ENCODE measurements around the gene ARL5B. TPM values are rescaled to one million over a fixed set of nuclear protein-coding genes. Genes with fewer than 3 reads are reported as not detected.
A peak's percentile ranks its signal among the peaks of the same experiment; 100 is the strongest.

Gene ARL5B
- total RNA-seq, 1 donor from 2014 or later, result 36.7 TPM

DNA sequence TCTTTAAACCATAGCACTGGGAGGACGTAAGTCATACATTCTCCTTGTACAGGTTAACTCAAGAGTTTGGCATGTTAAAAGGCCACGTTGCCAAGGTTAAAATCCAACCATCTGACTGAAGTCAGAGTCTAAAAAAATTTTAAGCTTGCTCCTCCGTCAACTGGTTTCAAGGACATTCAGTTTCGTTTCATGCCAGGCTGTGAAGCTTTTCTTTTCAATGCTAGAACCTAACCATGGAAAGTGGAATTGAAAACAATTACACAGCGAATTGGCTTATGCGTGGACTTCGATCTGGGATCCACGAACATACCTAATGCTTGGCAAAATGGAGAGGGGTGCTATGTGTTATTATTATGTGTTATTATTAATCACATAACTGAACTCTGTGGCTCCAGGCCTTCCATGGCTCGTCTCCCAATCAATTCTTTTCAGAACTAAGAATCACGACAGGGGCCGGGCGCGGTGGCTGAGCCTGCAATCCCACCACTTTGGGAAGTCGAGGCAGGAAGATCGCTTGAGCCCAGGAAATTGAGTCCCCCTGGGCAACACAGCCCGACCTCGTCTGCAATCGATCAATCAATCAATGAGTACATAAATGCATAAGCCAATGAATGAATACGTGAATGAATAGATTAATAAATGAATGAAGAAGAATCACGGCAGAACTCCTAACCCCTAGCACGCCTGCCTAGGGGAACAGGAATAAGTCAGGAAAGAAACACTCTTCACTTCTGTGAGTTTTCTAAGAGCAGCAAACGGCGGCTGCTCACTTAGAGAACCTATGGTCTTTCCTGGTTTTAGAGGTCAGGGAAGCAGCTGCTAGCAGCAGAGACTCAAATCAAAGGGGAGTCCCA, 733 bp upstream of the ARL5B start:
- Histone ChIP-seq H3K36me3 (ENCODE audit: insufficient read depth, low read length) (no peaks in the 10 kb centered on the region), H4K20me1 (ENCODE audit: insufficient read depth, low read length) (peaks cover 20% of the 10 kb centered on the region), H3K27me3 (ENCODE audit: insufficient read depth, low read length) (no peaks in the 10 kb centered on the region), H3K4me3 (ENCODE audit: insufficient read depth, low read depth, low read length) (peak overlapping the region; percentile 93), H3K27ac (ENCODE audit: low read depth, low read length) (peak overlapping the region; percentile 95), H2AFZ (ENCODE audit: low read depth, low read length) (peak overlapping the region; percentile 31), H3K4me2 (ENCODE audit: low read length) (peak overlapping the region; percentile 90), H3K9me3 (ENCODE audit: insufficient read depth, low read depth, low read length) (no peaks in the 10 kb centered on the region), H3K4me1 (ENCODE audit: insufficient read depth, low read length) (peaks cover 9% of the 10 kb centered on the region), H3K9ac (ENCODE audit: low read length) (peak overlapping the region; percentile 99), H3K79me2 (ENCODE audit: insufficient read depth, low read length) (peaks cover 47% of the 10 kb centered on the region)
- peak; percentile 71 for DNase-seq (ENCODE audit: low read depth)
- Mint-ChIP-seq H3K4me3 (ENCODE audit: unreplicated experiment) (peak overlapping the region; percentile 98), H3K27me3 (ENCODE audit: low read depth, unreplicated experiment) (no peaks in the 10 kb centered on the region), H3K4me1 (ENCODE audit: low read depth, unreplicated experiment) (peaks cover 9% of the 10 kb centered on the region), H3K36me3 (ENCODE audit: low read depth, unreplicated experiment) (peaks cover 2% of the 10 kb centered on the region), H3K27ac (ENCODE audit: unreplicated experiment) (peak overlapping the region; percentile 99), H3K9me3 (ENCODE audit: unreplicated experiment) (no peaks in the 10 kb centered on the region)
- FAIRE-seq, result peak; percentile 26
- TF ChIP-seq, protein P1, sequence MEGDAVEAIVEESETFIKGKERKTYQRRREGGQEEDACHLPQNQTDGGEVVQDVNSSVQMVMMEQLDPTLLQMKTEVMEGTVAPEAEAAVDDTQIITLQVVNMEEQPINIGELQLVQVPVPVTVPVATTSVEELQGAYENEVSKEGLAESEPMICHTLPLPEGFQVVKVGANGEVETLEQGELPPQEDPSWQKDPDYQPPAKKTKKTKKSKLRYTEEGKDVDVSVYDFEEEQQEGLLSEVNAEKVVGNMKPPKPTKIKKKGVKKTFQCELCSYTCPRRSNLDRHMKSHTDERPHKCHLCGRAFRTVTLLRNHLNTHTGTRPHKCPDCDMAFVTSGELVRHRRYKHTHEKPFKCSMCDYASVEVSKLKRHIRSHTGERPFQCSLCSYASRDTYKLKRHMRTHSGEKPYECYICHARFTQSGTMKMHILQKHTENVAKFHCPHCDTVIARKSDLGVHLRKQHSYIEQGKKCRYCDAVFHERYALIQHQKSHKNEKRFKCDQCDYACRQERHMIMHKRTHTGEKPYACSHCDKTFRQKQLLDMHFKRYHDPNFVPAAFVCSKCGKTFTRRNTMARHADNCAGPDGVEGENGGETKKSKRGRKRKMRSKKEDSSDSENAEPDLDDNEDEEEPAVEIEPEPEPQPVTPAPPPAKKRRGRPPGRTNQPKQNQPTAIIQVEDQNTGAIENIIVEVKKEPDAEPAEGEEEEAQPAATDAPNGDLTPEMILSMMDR (IDR thresholded peaks at IDR 0.05; ENCODE audit: insufficient read depth, low read depth, low read length), result no peak
- no peak for TF ChIP-seq EZH2 (IDR thresholded peaks at IDR 0.05; ENCODE audit: insufficient read depth, low read length)

DNA sequence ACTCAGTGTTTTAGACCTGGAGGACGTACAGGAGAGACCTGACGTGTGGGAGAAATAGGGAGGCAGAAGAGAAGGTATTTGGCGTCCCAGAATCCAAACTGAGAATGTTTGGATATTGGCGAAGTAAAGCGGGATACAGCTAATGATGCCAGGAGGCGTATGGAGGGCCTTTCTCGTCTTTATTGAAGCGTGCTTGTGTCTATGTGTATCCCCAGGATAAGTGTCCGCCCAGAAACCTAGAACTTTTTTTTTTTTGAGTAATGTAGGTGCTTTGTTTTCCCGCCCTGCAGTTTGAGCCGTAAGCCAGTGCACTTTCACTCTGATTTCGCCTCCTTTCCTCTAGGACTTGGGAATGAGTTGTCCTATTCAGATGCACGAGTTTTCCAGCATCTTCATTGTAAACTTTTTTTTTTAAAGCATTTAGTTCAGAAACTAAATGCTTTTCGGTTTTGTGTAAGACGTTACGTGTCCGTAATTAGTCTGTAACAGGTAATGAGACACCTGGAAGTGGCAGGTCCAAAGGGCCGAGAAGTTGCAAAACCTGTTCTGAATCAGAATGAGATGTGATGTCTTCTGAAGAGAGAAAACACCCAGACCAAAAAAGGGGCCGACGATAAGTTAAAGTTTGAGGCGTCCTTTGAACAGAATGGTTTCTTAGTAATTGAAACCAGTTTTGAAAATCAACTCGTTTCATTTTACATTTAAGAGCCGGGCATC, 746 bp downstream of the ARL5B start:
- peaks cover 30% of the 10 kb centered on the region for H4K20me1 ChIP-seq (ENCODE audit: insufficient read depth, low read length)
- H3K4me2 ChIP-seq (ENCODE audit: low read length), result peak overlapping the region; percentile 90
- DNase-seq (ENCODE audit: low read depth) (no peak), FAIRE-seq (no peak)
- H2AFZ ChIP-seq (ENCODE audit: low read depth, low read length), result peak overlapping the region; percentile 47
- H3K9ac ChIP-seq (ENCODE audit: low read length), result peak overlapping the region; percentile 99
- peak overlapping the region; percentile 93 for H3K4me3 ChIP-seq (ENCODE audit: insufficient read depth, low read depth, low read length)
- H3K27me3 ChIP-seq (ENCODE audit: insufficient read depth, low read length), result no peaks in the 10 kb centered on the region
- Mint-ChIP-seq H3K36me3 (ENCODE audit: low read depth, unreplicated experiment) (peaks cover 2% of the 10 kb centered on the region), H3K4me1 (ENCODE audit: low read depth, unreplicated experiment) (peaks cover 9% of the 10 kb centered on the region), H3K4me3 (ENCODE audit: unreplicated experiment) (peak overlapping the region; percentile 98), H3K27ac (ENCODE audit: unreplicated experiment) (peak overlapping the region; percentile 98), H3K9me3 (ENCODE audit: unreplicated experiment) (no peaks in the 10 kb centered on the region), H3K27me3 (ENCODE audit: low read depth, unreplicated experiment) (no peaks in the 10 kb centered on the region)
- no peaks in the 10 kb centered on the region for H3K9me3 ChIP-seq (ENCODE audit: insufficient read depth, low read depth, low read length)
- H3K27ac ChIP-seq (ENCODE audit: low read depth, low read length), result peak overlapping the region; percentile 95
- H3K36me3 ChIP-seq (ENCODE audit: insufficient read depth, low read length), result no peaks in the 10 kb centered on the region
- no peak for TF ChIP-seq EZH2 (IDR thresholded peaks at IDR 0.05; ENCODE audit: insufficient read depth, low read length)
- TF ChIP-seq, protein P1 (IDR thresholded peaks at IDR 0.05; ENCODE audit: insufficient read depth, low read depth, low read length), result no peak
- H3K4me1 ChIP-seq (ENCODE audit: insufficient read depth, low read length), result peaks cover 13% of the 10 kb centered on the region
- H3K79me2 ChIP-seq (ENCODE audit: insufficient read depth, low read length), result peaks cover 62% of the 10 kb centered on the region
